ENCODE data around the gene PPM1D.
"Not testable (repeated sequence)": the region's sequence is repeated elsewhere in the genome, so short reads cannot be mapped to it uniquely, and the experiment has no call there.

Gene PPM1D

DNA sequence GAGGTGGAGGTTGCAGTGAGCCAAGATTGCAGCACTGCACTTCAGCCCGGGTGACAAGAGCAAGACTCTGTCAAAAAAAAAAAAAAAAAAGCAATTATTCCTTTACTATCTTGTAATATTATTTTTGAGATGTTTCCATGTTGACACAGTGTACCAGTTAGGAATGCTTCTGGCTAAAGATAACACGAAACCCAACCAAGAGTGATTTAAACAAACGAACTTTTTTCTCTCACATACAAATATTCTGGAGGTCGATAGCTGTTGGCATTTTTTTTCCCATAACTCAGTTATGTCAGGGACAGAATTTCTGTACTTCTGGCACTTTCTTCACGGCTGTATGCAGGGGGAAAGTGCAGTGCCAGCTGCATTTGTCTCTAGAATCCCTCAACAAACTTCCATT, 9.9 kb upstream of the PPM1D start:
- Histone ChIP-seq H3K4me3 (ENCODE audit: low read length, poor library complexity, severe bottlenecking) (no peak overlapping the region), H3K79me2 (ENCODE audit: insufficient read depth, low read length) (no peaks in the 10 kb centered on the region), H3K36me3 (ENCODE audit: insufficient read depth, low read length) (no peaks in the 10 kb centered on the region), H3K9me3 (ENCODE audit: insufficient read depth, low read depth, low read length) (no peaks in the 10 kb centered on the region), H3K4me1 (ENCODE audit: insufficient read depth, low read length, poor library complexity, severe bottlenecking) (no peaks in the 10 kb centered on the region), H3K9ac (ENCODE audit: low read depth, low read length, poor library complexity, severe bottlenecking) (no peak overlapping the region), H3K9me2 (replicated peaks; ENCODE audit: low read depth, low read length) (no peaks in the 10 kb centered on the region), H2AFZ (ENCODE audit: low read length) (no peak overlapping the region), H3F3A (ENCODE audit: low read depth) (no peaks in the 10 kb centered on the region), H3K4me2 (ENCODE audit: low read depth, low read length, poor library complexity, severe bottlenecking) (no peak overlapping the region), H3K27me3 (ENCODE audit: insufficient read depth, low read length, poor library complexity, severe bottlenecking) (no peaks in the 10 kb centered on the region), H4K20me1 (ENCODE audit: insufficient read depth, low read length, poor library complexity, severe bottlenecking) (no peaks in the 10 kb centered on the region)
- no peak for TF ChIP-seq EZH2phosphoT487 (IDR thresholded peaks at IDR 0.05; ENCODE audit: borderline replicate concordance)
- TF ChIP-seq, protein P1, sequence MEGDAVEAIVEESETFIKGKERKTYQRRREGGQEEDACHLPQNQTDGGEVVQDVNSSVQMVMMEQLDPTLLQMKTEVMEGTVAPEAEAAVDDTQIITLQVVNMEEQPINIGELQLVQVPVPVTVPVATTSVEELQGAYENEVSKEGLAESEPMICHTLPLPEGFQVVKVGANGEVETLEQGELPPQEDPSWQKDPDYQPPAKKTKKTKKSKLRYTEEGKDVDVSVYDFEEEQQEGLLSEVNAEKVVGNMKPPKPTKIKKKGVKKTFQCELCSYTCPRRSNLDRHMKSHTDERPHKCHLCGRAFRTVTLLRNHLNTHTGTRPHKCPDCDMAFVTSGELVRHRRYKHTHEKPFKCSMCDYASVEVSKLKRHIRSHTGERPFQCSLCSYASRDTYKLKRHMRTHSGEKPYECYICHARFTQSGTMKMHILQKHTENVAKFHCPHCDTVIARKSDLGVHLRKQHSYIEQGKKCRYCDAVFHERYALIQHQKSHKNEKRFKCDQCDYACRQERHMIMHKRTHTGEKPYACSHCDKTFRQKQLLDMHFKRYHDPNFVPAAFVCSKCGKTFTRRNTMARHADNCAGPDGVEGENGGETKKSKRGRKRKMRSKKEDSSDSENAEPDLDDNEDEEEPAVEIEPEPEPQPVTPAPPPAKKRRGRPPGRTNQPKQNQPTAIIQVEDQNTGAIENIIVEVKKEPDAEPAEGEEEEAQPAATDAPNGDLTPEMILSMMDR (conservative IDR thresholded peaks at IDR 0.05; ENCODE audit: low read length) = no peak

DNA sequence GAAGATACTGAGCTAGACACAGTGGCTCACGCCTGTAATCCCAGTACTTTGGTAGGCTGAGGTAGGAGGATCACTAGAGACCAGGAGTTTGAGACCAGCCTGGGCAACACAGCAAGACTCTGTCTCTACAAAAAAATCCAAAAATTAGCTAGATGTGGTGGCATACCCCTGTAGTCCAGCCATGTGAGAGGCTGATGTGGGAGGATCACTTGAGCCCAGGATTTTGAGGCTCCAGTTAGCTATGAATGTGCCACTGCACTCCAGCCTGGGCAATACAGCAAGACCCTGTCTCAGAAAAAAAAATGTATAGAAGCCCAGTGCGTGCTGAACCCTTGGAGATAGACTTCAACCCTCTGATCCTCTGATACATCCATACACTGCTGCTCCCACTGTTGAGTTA, 7.2 kb upstream of the PPM1D start:
- Histone ChIP-seq H2AFZ (ENCODE audit: low read length) (no peak overlapping the region), H3K27me3 (ENCODE audit: insufficient read depth, low read length, poor library complexity, severe bottlenecking) (no peaks in the 10 kb centered on the region), H3K4me1 (ENCODE audit: insufficient read depth, low read length, poor library complexity, severe bottlenecking) (peaks cover under 1% of the 10 kb centered on the region), H3K79me2 (ENCODE audit: insufficient read depth, low read length) (no peaks in the 10 kb centered on the region), H3K4me3 (ENCODE audit: low read length, poor library complexity, severe bottlenecking) (no peak overlapping the region), H4K20me1 (ENCODE audit: insufficient read depth, low read length, poor library complexity, severe bottlenecking) (no peaks in the 10 kb centered on the region), H3K9me2 (replicated peaks; ENCODE audit: low read depth, low read length) (no peaks in the 10 kb centered on the region), H3F3A (ENCODE audit: low read depth) (no peaks in the 10 kb centered on the region), H3K36me3 (ENCODE audit: insufficient read depth, low read length) (no peaks in the 10 kb centered on the region), H3K4me2 (ENCODE audit: low read depth, low read length, poor library complexity, severe bottlenecking) (no peak overlapping the region), H3K9me3 (ENCODE audit: insufficient read depth, low read depth, low read length) (no peaks in the 10 kb centered on the region), H3K9ac (ENCODE audit: low read depth, low read length, poor library complexity, severe bottlenecking) (no peak overlapping the region)
- TF ChIP-seq EZH2phosphoT487 (IDR thresholded peaks at IDR 0.05; ENCODE audit: borderline replicate concordance) = no peak
- TF ChIP-seq, protein P1 (conservative IDR thresholded peaks at IDR 0.05; ENCODE audit: low read length) = no peak

DNA sequence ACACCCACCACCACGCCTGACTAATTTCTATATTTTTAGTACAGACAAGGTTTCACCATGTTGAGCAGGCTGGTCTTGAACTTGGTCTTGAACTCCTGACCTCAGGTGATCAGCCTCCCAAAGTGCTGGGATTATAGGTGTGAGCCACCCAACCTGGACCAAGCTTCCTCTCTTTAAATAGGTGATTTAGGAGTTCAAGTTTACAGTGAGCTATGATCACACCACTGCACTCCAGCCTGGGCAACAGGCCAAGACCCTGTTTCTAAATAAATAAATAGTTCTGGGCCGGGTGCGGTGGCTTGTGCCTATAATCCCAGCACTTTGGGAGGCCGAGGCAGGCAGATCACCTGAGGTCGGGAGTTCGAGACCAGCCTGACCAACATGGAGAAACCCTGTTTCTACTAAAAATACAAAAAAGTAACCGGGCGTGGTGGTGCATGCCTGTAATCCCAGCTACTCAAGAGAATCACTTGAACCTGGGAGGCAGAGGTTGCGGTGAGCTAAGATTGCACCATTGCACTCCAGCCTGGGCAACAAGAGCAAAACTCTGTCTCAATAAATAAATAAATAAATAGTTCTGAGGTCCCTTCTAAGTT, 6.5 kb upstream of the PPM1D start:
- not testable (repeated sequence) for H3K79me2 ChIP-seq (ENCODE audit: insufficient read depth, low read length)

DNA sequence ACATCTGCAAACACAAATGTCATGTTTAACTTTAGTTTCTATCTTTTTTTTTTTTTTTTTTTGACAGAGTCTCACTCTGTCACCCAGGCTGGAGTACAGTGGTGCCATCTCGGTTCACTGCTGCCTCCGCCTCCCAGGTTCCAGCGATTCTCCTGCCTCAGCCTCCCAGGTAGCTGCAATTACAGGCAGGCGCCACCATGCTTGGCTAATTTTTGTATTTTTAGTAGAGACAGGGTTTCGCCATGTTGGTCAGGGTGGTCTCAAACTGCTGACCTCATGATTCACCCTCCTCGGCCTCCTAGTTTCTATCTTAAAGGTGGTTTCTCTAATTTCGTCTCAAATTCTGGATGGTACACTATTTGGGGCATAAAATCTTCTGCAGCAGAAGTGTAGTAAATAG, 5.8 kb upstream of the PPM1D start:
- not testable (repeated sequence) for H3K9ac ChIP-seq (ENCODE audit: low read depth, low read length, poor library complexity, severe bottlenecking); H3K9me2 ChIP-seq (replicated peaks; ENCODE audit: low read depth, low read length); H3K4me3 ChIP-seq (ENCODE audit: low read length, poor library complexity, severe bottlenecking); H3K4me2 ChIP-seq (ENCODE audit: low read depth, low read length, poor library complexity, severe bottlenecking); H2AFZ ChIP-seq (ENCODE audit: low read length); H4K20me1 ChIP-seq (ENCODE audit: insufficient read depth, low read length, poor library complexity, severe bottlenecking); H3K27me3 ChIP-seq (ENCODE audit: insufficient read depth, low read length, poor library complexity, severe bottlenecking); H3K9me3 ChIP-seq (ENCODE audit: insufficient read depth, low read depth, low read length); H3K36me3 ChIP-seq (ENCODE audit: insufficient read depth, low read length); H3F3A ChIP-seq (ENCODE audit: low read depth); H3K79me2 ChIP-seq (ENCODE audit: insufficient read depth, low read length)
- peaks cover 15% of the 10 kb centered on the region for H3K4me1 ChIP-seq (ENCODE audit: insufficient read depth, low read length, poor library complexity, severe bottlenecking)

More for the DNA sequence above, 6.5 kb upstream of the PPM1D start:
- not testable (repeated sequence) for H3K9me3 ChIP-seq (ENCODE audit: insufficient read depth, low read depth, low read length); H4K20me1 ChIP-seq (ENCODE audit: insufficient read depth, low read length, poor library complexity, severe bottlenecking); H3K4me3 ChIP-seq (ENCODE audit: low read length, poor library complexity, severe bottlenecking); H2AFZ ChIP-seq (ENCODE audit: low read length); H3K36me3 ChIP-seq (ENCODE audit: insufficient read depth, low read length); H3K4me1 ChIP-seq (ENCODE audit: insufficient read depth, low read length, poor library complexity, severe bottlenecking); H3F3A ChIP-seq (ENCODE audit: low read depth); H3K4me2 ChIP-seq (ENCODE audit: low read depth, low read length, poor library complexity, severe bottlenecking); H3K9ac ChIP-seq (ENCODE audit: low read depth, low read length, poor library complexity, severe bottlenecking); H3K27me3 ChIP-seq (ENCODE audit: insufficient read depth, low read length, poor library complexity, severe bottlenecking); H3K9me2 ChIP-seq (replicated peaks; ENCODE audit: low read depth, low read length)

Data from Loucy (cell line).